Fibroblast of pulmonary artery (primary cell): Measurements from ENCODE around the gene MREG.
"Not testable (repeated sequence)": the region's sequence is repeated elsewhere in the genome, so short reads cannot be mapped to it uniquely, and the experiment has no call there.

Source experiments
- DNase-seq: peaks from one replicate; pipeline ENCODE4 v3.0.0-alpha.2; 2010; ENCODE audit warnings: low read depth
- H3K4me3 ChIP-seq: replicated peaks from 2 replicates; pipeline ENCODE4 v1.5.1; 2011; ENCODE audit warnings: low read depth, mild to moderate bottlenecking, control low read depth, low read length, moderate library complexity
- CTCF ChIP-seq: IDR thresholded peaks from 2 replicates; pipeline ENCODE4 v1.5.1; 2011; ENCODE audit warnings: mild to moderate bottlenecking, control low read depth, low read length, inconsistent platforms; ENCODE audit errors: missing control alignments

The MREG gene

DNA sequence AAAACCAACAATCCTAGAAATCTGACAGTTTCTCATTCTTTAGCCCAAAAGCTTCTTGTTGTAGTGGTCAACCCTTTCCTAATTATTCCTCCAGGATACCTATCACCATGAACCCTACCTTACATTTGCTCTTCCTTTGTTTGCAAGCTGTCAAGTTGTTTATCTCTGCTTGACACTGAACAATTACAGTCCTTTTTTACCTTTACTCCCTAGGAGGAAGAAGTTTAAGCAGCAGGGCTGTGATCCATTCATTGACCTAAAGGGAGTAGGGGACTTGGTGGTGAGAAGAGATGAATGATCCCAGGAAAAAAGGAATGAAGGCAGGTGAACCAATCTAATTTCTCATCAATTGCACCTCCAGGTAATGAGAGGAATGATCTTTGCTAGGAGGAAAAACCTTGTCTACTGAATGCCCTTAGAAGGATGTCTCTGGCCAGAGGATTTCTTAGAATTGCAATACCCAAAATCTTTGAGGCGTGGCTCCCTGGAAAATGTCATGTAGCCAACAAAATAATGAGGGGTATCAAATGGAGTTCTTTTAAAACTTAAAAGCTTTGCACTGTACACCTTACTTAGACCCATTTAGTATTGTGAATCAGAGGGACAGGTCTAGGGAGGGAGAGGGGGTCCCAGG is 47.7 kb downstream of the MREG start:
- TF ChIP-seq CTCF = no peak
- no peak for DNase-seq

GRCh38 chr2:215961981-215962380 is 51.4 kb downstream of the MREG start:
- H3K4me3 ChIP-seq = no peak overlapping the region
- TF ChIP-seq CTCF = no peak
- DNase-seq = no peak

More for the DNA sequence above, 47.7 kb downstream of the MREG start:
- H3K4me3 ChIP-seq = no peak overlapping the region

- TF ChIP-seq CTCF = no peak
- no peak for DNase-seq
- H3K4me3 ChIP-seq = no peak overlapping the region
Observed at GRCh38 chr2:215958257-215958656, 55.1 kb downstream of the MREG start.

GRCh38 chr2:215957354-215958122 is 55.8 kb downstream of the MREG start:
- H3K4me3 ChIP-seq, DNase-seq: not testable (repeated sequence)

GRCh38 chr2:215952860-215953637 is 60.3 kb downstream of the MREG start:
- H3K4me3 ChIP-seq = no peak overlapping the region
- TF ChIP-seq CTCF = no peak
- no peak for DNase-seq

- no peak overlapping the region for H3K4me3 ChIP-seq
- no peak for DNase-seq
- no peak for TF ChIP-seq CTCF
Observed at GRCh38 chr2:215951558-215951957, 61.8 kb downstream of the MREG start.

DNA sequence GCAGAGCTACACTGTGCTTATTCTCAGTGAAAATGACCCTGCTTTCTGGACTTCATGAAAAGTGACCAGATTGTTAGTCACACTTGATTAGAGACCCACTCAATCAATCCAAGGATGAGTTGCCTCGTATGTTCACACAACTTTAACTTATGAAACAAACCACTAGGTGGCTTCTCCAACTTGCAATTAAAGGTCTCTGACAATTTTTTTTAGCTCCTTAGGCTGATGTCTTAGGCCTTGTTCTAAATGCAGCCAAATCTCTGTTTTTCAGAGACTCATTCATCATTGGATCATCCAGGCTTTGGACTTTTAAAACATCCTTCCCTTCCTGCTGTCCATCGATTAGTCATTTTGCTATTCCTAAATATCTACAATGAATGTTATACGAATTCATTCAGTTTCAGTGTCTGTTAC is 63.4 kb downstream of the MREG start:
- DNase-seq = peak; percentile 64

More for the DNA sequence above, 63.4 kb downstream of the MREG start:
- H3K4me3 ChIP-seq = no peak overlapping the region
- TF ChIP-seq CTCF = peak; percentile 64
